Measurements from ENCODE around the gene HPDL.
"Not testable (repeated sequence)": the region's sequence is repeated elsewhere in the genome, so short reads cannot be mapped to it uniquely, and the experiment has no call there.

Gene HPDL

GRCh38 chr1:45326627-45327623 lies at the start of gene HPDL:
HPDL (plus strand) TSS chr1:45326895; CDS start chr1:45327149, 254 bp downstream.
- DNase-seq: peak in 2 of 3 donors; percentile 36 to 57

DNA sequence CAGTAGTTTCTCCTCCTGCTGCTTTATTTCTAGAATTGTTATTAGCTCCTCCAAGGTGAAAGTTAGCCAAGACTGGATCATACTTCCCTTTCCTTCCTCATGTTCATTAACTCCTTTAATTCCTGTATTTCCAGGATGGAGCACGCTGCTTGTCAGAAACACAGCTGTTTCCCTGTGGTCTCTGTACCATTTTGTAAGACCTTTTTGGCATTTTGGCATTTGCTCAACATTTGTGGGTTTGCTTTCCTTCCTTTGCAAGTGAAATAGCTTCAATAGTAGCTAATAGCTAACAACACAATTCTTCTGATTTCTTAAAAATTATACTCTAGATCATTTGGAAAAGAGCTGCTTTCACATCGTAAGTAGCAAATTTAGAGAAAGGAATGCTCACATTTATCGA lies 44.3 kb upstream of the HPDL start:
- peak in 1 of 3 donors; percentile 29 for DNase-seq

- DNase-seq: not testable (repeated sequence)
Measured at GRCh38 chr1:45284858-45285257, 41.8 kb upstream of the HPDL start.

DNA sequence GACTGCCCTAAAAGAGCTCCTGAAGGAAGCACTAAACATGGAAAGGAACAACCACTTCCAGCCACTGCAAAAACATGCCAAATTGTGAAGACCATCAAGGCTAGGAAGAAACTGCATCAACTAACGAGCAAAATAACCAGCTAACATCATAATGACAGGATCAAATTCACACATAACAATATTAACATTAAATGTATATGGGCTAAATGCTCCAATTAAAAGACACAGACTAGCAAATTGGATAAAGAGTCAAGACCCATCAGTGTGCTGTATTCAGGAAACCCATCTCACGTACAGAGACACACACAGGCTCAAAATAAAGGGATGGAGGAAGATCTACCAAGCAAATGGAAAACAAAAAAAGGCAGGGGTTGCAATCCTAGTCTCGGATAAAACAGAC lies 40.2 kb upstream of the HPDL start:
- not testable (repeated sequence) for DNase-seq

DNA sequence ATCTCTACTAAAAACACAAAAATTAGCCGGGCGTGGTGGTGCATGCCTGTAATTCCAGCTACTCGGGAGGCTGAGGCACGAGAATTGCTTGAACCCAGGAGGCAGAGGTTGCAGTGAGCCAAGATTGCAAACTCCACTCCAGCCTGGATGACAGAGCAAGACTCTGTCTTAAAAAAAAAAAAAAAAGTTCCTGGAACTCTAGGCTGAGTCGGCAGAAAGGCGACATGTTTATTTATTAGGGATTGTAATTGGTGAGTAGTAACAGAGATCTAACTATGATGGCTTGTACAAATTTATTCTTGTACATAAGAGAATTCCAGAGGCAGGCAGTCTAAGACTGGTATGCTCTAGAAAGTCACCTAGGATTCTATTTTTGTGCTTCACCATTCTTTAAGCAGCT lies 35.7 kb upstream of the HPDL start:
- DNase-seq: not testable (repeated sequence)

GRCh38 chr1:45291716-45292115 lies 35.0 kb upstream of the HPDL start:
- DNase-seq: no peak

DNA sequence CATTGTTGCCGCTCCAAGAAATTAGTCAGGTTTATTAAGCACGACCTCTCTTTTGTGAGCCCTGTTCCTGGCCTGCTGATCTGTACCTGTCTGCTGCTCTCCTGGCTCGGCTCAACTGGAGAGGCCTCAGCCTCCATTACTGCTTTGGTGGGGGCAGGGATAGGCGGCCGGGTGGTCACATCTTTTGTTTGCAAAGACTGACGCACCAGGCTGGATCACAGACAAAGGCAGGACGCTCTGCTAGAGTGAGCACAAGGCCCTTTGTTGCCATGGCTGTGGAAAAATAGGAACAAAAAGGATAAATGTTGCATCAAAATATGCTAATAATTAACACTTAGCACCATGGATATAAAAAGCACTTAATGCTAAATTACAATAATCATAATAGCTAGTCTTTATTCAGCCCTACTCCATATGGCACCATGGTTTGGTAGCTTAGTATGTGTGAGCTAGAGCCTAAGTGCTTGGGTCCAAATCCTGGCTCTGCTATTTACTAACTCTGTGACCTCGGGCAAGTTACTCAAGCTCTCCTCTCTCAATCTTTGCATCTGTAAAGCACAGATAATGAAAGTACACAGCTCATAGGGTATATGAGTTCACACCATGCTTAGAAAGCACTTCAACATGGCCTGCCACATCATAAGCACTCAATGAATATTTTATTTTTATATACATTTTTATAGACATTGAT lies 28.9 kb upstream of the HPDL start:
- no peak for DNase-seq

DNA sequence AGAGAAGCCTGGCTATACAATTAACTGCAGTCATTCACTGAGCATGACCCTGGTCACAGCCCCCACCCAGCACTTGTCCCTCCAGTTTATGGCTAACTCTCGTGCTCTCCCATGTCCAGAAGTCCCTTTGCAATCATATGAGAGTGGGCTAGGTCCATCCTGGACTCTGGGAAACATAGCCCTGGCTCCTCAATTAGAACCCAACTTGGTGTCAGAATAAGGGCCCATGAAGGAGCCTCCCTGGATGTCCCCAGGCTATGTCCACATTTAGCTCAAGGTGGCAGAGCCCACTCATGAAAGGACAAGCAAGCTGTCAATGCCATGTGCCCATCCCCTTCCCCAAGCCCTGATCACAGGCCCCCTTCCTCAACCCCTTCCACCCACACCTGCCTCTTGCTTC lies 27.4 kb upstream of the HPDL start:
- no peak for DNase-seq

DNA sequence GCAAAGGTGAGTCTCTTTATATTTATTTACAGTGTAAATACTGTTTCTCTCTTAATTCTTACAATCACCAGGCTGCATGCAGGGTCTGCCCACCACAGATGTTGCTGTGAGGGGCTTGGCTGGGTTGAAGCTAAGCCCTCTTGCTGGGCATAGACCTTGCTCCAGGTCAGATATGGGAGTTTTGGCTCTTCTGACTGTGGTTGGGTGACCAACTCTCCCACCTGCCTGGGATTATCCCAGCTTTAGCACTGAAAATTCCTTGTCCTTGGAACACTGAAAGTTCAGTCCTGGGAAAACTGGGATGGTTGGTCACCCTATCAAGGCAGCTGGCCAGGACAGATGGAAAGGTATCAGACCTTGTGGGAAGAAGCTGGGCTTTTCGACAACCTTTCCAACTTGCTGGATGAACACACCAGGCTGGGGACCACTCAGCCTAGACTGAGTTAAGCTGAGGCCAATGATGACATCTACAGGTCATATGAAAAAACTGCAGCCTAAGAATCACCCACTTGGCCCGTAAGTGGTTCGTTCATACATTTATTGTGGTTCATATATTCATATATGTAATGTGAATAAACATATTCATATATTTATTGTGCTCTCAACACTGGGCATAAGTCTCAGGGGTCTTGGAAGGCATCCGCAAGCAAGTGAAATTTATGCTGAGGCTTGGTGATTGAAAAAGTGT lies 26.6 kb upstream of the HPDL start:
- DNase-seq: peak; percentile 68 to 83 (median 81)

DNA sequence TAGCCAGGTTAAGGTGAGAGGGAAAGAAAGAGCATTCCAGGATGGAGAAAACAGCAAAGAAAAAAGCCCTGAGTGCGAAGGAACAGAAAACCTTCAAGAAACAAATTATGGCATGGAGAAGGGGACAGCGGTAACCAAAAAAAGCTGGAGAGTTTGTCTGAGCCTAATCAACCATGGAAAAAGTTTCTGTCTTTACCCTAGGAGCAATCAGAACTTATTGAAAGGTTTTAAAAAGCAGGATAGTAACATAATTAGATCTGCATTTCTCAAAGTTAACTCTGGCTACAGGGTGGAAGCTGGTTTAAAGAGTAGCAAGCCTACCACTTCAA lies 26.1 kb upstream of the HPDL start:
- no peak for DNase-seq

DNA sequence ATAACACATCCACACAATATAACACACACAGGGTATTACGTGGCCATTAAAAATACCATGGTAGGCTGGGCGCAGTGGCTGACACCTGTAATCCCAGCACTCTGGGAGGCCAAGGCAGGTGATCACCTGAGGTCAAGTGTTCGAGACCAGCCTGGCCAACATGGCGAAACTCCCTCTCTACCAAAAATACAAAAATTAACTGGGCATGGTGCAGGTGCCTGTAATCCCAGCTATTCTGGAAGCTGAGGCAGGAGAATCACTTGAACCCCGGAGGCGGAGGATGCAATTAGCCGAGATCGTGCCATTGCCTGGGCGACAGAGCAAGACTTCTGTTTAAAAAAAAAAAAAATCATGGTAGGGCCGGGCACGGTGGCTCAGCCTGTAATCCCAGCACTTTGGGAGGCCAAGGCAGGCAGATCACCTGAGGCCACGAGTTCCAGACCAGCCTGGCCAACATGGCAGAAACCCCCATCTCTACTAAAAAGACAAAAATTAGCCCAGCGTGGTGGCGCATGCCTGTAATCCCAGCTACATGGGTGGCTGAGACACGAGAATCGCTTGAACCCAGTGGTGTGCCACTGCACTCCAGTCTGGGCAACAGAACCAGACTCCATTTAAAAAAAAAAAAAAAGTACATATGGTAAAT lies 24.1 kb upstream of the HPDL start:
- no peak for DNase-seq

GRCh38 chr1:45303520-45304310 lies 23.0 kb upstream of the HPDL start:
- DNase-seq: peak; percentile 98 to 99 (median 99)

- no peak for DNase-seq
Measured at GRCh38 chr1:45304311-45305081, 22.2 kb upstream of the HPDL start.

DNA sequence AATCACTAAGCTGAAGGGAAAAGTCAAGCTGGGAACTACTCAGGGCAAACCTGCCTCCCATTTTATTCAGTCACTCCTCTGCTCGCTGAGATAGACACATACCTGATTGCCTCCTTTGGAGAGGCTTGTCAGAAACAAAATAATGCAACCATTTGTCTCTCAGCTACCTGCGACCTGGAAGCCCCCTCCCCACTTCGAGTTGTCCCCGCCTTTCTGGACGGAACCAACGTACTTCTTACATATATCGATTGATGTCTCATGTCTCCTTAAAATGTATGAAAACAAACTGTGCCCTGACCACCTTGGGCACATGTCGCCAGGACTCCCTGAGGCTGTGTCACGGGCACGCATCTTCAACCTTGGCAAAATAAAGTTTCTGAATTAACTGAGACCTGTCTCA lies 21.5 kb upstream of the HPDL start:
- no peak for DNase-seq

- DNase-seq: peak in 1 of 3 donors; percentile 20
Measured at GRCh38 chr1:45306319-45306718, 20.4 kb upstream of the HPDL start.

- DNase-seq: no peak
Measured at GRCh38 chr1:45306905-45307304, 19.8 kb upstream of the HPDL start.

DNA sequence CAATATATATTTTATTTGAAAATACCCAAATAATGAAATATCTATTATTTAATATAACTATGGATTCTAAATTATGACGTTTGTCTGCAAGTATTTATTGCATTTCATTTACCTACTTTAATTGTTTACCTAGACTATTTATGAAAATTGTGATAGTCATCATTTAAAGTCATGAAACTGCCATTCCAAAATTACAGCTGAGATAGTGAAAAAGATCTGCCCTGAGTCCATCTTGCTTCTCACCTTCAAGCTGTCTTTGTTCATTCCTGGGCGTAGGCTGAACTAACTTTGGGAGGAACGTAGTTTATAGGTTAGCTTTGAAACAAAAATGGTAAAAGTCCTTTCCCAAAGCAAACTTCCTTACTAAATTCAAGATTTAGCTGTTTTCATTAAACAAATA lies 12.4 kb upstream of the HPDL start:
- DNase-seq: no peak

DNA sequence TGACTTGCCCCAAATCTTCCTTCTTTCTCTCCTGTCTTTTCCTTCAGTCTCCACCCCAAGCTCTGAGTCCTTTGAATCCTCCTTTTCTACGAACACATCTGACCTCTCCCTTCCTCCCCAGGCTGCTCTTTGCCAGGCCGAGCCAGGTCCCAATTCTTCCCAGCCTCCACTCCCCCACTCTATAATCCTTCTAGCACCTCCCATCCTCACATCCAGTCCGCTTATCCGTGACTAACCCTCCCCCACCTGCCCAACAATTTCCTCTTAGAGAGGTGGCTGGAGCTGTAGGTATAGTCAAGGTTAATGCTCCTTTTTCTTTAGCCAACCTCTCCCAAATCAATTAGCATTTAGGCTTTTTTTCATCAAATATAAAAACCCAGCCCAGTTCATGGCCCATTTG lies 9.5 kb upstream of the HPDL start:
- DNase-seq: no peak

- no peak for DNase-seq
Measured at GRCh38 chr1:45319761-45320160, 6.9 kb upstream of the HPDL start.

- DNase-seq: no peak
Measured at GRCh38 chr1:45321444-45321843, 5.3 kb upstream of the HPDL start.

GRCh38 chr1:45322486-45323040 lies 4.1 kb upstream of the HPDL start:
- no peak for DNase-seq

All from suppressor macrophage treated with lipopolysaccharide for 1 hour (primary cell).